ENCODE results near the gene PRKCG. TPM values are rescaled to one million over a fixed set of nuclear protein-coding genes. Genes with fewer than 3 reads are reported as not detected.

PRKCG gene
- total RNA-seq, 1 experiment from 2014 or later: 2.8 TPM

GRCh38 chr19:53908935-53909415 lies 27.0 kb downstream of the PRKCG start, which contains the start of gene CACNG7:
TSS of gene CACNG7 (plus strand) at chr19:53909278. CDS start at chr19:53912832, 3,554 bp downstream.
- Histone ChIP-seq H3K4me3 (replicated peaks in 1 of 2; ENCODE audit: low read depth in 1 of 2, low read length in 2 of 2) (no peak within 1 kb of the TSS; a peak in 1 of 4 replicates), H3K9me3 (ENCODE audit: control insufficient read depth in 1 of 2, insufficient read depth in 1 of 2, low read depth in 1 of 2, low read length in 2 of 2) (no peaks in the 10 kb centered on the region), H3K9ac (ENCODE audit: low read length) (no peak within 1 kb of the TSS), H3K4me2 (ENCODE audit: low read length) (peak within 1 kb of the TSS; percentile 8; the same call in 1 of the 2 replicates), H3K4me1 (ENCODE audit: control insufficient read depth in 1 of 2, insufficient read depth in 2 of 2, low read length in 2 of 2) (peaks cover 0 to 12% of the 10 kb centered on the region in 2 experiments; a peak in 2 of 4 replicates), H3K9me2 (ENCODE audit: insufficient read depth) (no peaks in the 10 kb centered on the region), H3K27ac (ENCODE audit: low read depth, low read length) (no peak within 1 kb of the TSS), H3K36me3 (ENCODE audit: control insufficient read depth in 1 of 2, insufficient read depth in 2 of 2, low read length in 2 of 2) (no peaks in the 10 kb centered on the region), H2AFZ (ENCODE audit: low read depth, low read length, poor library complexity, severe bottlenecking) (no peak within 1 kb of the TSS), H3K27me3 (ENCODE audit: insufficient read depth, low read length) (peaks cover 14% of the 10 kb centered on the region; the same call in 1 of the 2 replicates), H4K20me1 (ENCODE audit: insufficient read depth) (no peaks in the 10 kb centered on the region), H3K79me2 (ENCODE audit: insufficient read depth, low read length) (no peaks in the 10 kb centered on the region)
- RAD21 ChIA-PET (ENCODE audit: low non-redundant PET in 1 of 2, low total read pairs in 2 of 2, uncharacterized antibody in 2 of 2, unreplicated experiment in 2 of 2): no interaction called here
- ATAC-seq (no peak), DNase-seq (ENCODE audit: low read depth, low spot score) (no peak)
- intact Hi-C loops (cut with micrococcal nuclease): loop anchor here (5.0 kb wide), 1 partner anchor 113 kb away; no protein-coding TSS in a partner anchor
- no peak for TF ChIP-seq EZH2 (IDR thresholded peaks at IDR 0.05)
- no peak for TF ChIP-seq JUND (IDR thresholded peaks at IDR 0.05)
- TF ChIP-seq TCF7L2 (IDR thresholded peaks at IDR 0.05; ENCODE audit: borderline replicate concordance, extremely low read depth, insufficient read depth, insufficient read length): no peak
- no peak for TF ChIP-seq SRF (IDR thresholded peaks at IDR 0.05; ENCODE audit: low read depth)
- TF ChIP-seq ATF3 (IDR thresholded peaks at IDR 0.05): no peak
- no peak for TF ChIP-seq YY1 (IDR thresholded peaks at IDR 0.05; ENCODE audit: extremely low read depth, insufficient replicate concordance, low read depth, low read length)
- TF ChIP-seq ZNF274 (IDR thresholded peaks at IDR 0.05; ENCODE audit: low read depth, low read length): no peak
- no peak for TF ChIP-seq ZFX (IDR thresholded peaks at IDR 0.05)
- TF ChIP-seq FOSL1 (IDR thresholded peaks at IDR 0.05; ENCODE audit: low read depth): no peak
- TF ChIP-seq EGR1 (IDR thresholded peaks at IDR 0.05; ENCODE audit: low read depth): no peak
- TF ChIP-seq REST (IDR thresholded peaks at IDR 0.05; ENCODE audit: low read depth): no peak
- TF ChIP-seq SIN3A (IDR thresholded peaks at IDR 0.05; ENCODE audit: low read depth): no peak
- no peak for TF ChIP-seq POLR2AphosphoS5 (IDR thresholded peaks at IDR 0.05; ENCODE audit: low read depth, low read length)
- no peak for TF ChIP-seq ELF1 (IDR thresholded peaks at IDR 0.05; ENCODE audit: borderline replicate concordance, low read depth)
- no peak for TF ChIP-seq SP1 (IDR thresholded peaks at IDR 0.05; ENCODE audit: low read depth)
- POLR2A ChIA-PET: no interaction called here
- CTCF ChIA-PET: no interaction called here
- no TSS peak for BruUV-seq (replicated peaks)
